Measurements from ENCODE around the gene SIT1.
"Not testable (repeated sequence)": the region's sequence is repeated elsewhere in the genome, so short reads cannot be mapped to it uniquely, and the experiment has no call there.

SIT1 gene

GRCh38 chr9:35641478-35641877 is 9.3 kb downstream of the SIT1 start:
- H2BK12ac ChIP-seq (ENCODE audit: low read length); DNase-seq; H2BK5ac ChIP-seq (ENCODE audit: low read depth, low read length, poor library complexity); H2BK120ac ChIP-seq (ENCODE audit: insufficient read depth, low read length, poor library complexity); H3K18ac ChIP-seq (ENCODE audit: low read length); H3K27ac ChIP-seq (ENCODE audit: low read depth, low read length); H3K27me3 ChIP-seq (ENCODE audit: insufficient read depth, low read length); H3K4me1 ChIP-seq (ENCODE audit: control insufficient read depth in 1 of 2, insufficient read depth in 2 of 2, low read length in 2 of 2); H4K8ac ChIP-seq (ENCODE audit: low read depth, low read length); H3K9ac ChIP-seq (ENCODE audit: low read length); H4K12ac ChIP-seq (ENCODE audit: low read depth, low read length); H4K91ac ChIP-seq (ENCODE audit: low read depth, low read length); H2AK5ac ChIP-seq (ENCODE audit: low read length); H3K4me3 ChIP-seq (ENCODE audit: low read depth, low read length); H3K79me1 ChIP-seq (ENCODE audit: low read length); H3K79me2 ChIP-seq (ENCODE audit: control insufficient read depth, insufficient read depth, low read length, poor library complexity); H2AFZ ChIP-seq (ENCODE audit: insufficient read depth, low read length, poor library complexity); H3K36me3 ChIP-seq (ENCODE audit: control insufficient read depth in 1 of 2, insufficient read depth in 2 of 2, low read length in 2 of 2); H3K4me2 ChIP-seq (ENCODE audit: low read length); H3K9me3 ChIP-seq (ENCODE audit: insufficient read depth, low read depth, low read length); H3K23ac ChIP-seq (ENCODE audit: low read length); H3K4ac ChIP-seq (ENCODE audit: low read depth, low read length); H3K14ac ChIP-seq (ENCODE audit: low read length): not testable (repeated sequence)
- no CpG with 5 or more reads among the region's 3 CpGs for WGBS (ENCODE audit: extremely low coverage, insufficient coverage, insufficient read length)

- not testable (repeated sequence) for DNase-seq; H3K27me3 ChIP-seq (ENCODE audit: insufficient read depth, low read length); H2BK120ac ChIP-seq (ENCODE audit: insufficient read depth, low read length, poor library complexity); H2AK5ac ChIP-seq (ENCODE audit: low read length); H3K79me1 ChIP-seq (ENCODE audit: low read length); H3K4me2 ChIP-seq (ENCODE audit: low read length); H3K23ac ChIP-seq (ENCODE audit: low read length); H3K9ac ChIP-seq (ENCODE audit: low read length); H4K8ac ChIP-seq (ENCODE audit: low read depth, low read length); H3K4me3 ChIP-seq (ENCODE audit: low read depth, low read length); H4K91ac ChIP-seq (ENCODE audit: low read depth, low read length); H3K36me3 ChIP-seq (ENCODE audit: control insufficient read depth in 1 of 2, insufficient read depth in 2 of 2, low read length in 2 of 2); H3K79me2 ChIP-seq (ENCODE audit: control insufficient read depth, insufficient read depth, low read length, poor library complexity); H3K4ac ChIP-seq (ENCODE audit: low read depth, low read length); H2BK12ac ChIP-seq (ENCODE audit: low read length); H3K27ac ChIP-seq (ENCODE audit: low read depth, low read length); H3K9me3 ChIP-seq (ENCODE audit: insufficient read depth, low read depth, low read length); H2AFZ ChIP-seq (ENCODE audit: insufficient read depth, low read length, poor library complexity); H2BK5ac ChIP-seq (ENCODE audit: low read depth, low read length, poor library complexity); H3K4me1 ChIP-seq (ENCODE audit: control insufficient read depth in 1 of 2, insufficient read depth in 2 of 2, low read length in 2 of 2); H4K12ac ChIP-seq (ENCODE audit: low read depth, low read length); H3K14ac ChIP-seq (ENCODE audit: low read length); H3K18ac ChIP-seq (ENCODE audit: low read length)
- no CpG with 5 or more reads among the region's 15 CpGs for WGBS (ENCODE audit: extremely low coverage, insufficient coverage, insufficient read length)
Measured at GRCh38 chr9:35640431-35640830, 10.3 kb downstream of the SIT1 start.

GRCh38 chr9:35639631-35640030 is 11.1 kb downstream of the SIT1 start:
- Histone ChIP-seq H2AFZ (ENCODE audit: insufficient read depth, low read length, poor library complexity) (no peak overlapping the region), H3K4ac (ENCODE audit: low read depth, low read length) (no peak overlapping the region), H2BK120ac (ENCODE audit: insufficient read depth, low read length, poor library complexity) (no peak overlapping the region), H3K23ac (ENCODE audit: low read length) (no peak overlapping the region), H3K79me2 (ENCODE audit: control insufficient read depth, insufficient read depth, low read length, poor library complexity) (no peaks in the 10 kb centered on the region), H4K12ac (ENCODE audit: low read depth, low read length) (no peak overlapping the region), H3K14ac (ENCODE audit: low read length) (no peak overlapping the region), H3K18ac (ENCODE audit: low read length) (no peak overlapping the region), H3K9me3 (ENCODE audit: insufficient read depth, low read depth, low read length) (peaks cover 2% of the 10 kb centered on the region), H2BK5ac (ENCODE audit: low read depth, low read length, poor library complexity) (no peak overlapping the region), H2AK5ac (ENCODE audit: low read length) (no peak overlapping the region), H3K4me2 (ENCODE audit: low read length) (no peak overlapping the region), H3K4me1 (ENCODE audit: control insufficient read depth in 1 of 2, insufficient read depth in 2 of 2, low read length in 2 of 2) (no peaks in the 10 kb centered on the region), H3K27ac (ENCODE audit: low read depth, low read length) (no peak overlapping the region), H3K9ac (ENCODE audit: low read length) (no peak overlapping the region), H3K27me3 (ENCODE audit: insufficient read depth, low read length) (no peaks in the 10 kb centered on the region), H3K36me3 (ENCODE audit: control insufficient read depth in 1 of 2, insufficient read depth in 2 of 2, low read length in 2 of 2) (no peaks in the 10 kb centered on the region), H3K4me3 (ENCODE audit: low read depth, low read length) (no peak overlapping the region), H2BK12ac (ENCODE audit: low read length) (no peak overlapping the region), H3K79me1 (ENCODE audit: low read length) (no peaks in the 10 kb centered on the region), H4K8ac (ENCODE audit: low read depth, low read length) (no peak overlapping the region), H4K91ac (ENCODE audit: low read depth, low read length) (no peak overlapping the region)
- no peak for DNase-seq
- no CpG with 5 or more reads among the region's 1 CpG for WGBS (ENCODE audit: extremely low coverage, insufficient coverage, insufficient read length)

GRCh38 chr9:35639225-35639624 is 11.5 kb downstream of the SIT1 start:
- H3K4me3 ChIP-seq (ENCODE audit: low read depth, low read length); H3K14ac ChIP-seq (ENCODE audit: low read length); H3K27ac ChIP-seq (ENCODE audit: low read depth, low read length); H2AFZ ChIP-seq (ENCODE audit: insufficient read depth, low read length, poor library complexity); H4K12ac ChIP-seq (ENCODE audit: low read depth, low read length); H3K36me3 ChIP-seq (ENCODE audit: control insufficient read depth in 1 of 2, insufficient read depth in 2 of 2, low read length in 2 of 2); H4K8ac ChIP-seq (ENCODE audit: low read depth, low read length); H3K9me3 ChIP-seq (ENCODE audit: insufficient read depth, low read depth, low read length); H3K27me3 ChIP-seq (ENCODE audit: insufficient read depth, low read length); H2BK120ac ChIP-seq (ENCODE audit: insufficient read depth, low read length, poor library complexity); H2AK5ac ChIP-seq (ENCODE audit: low read length); H3K23ac ChIP-seq (ENCODE audit: low read length); H3K79me1 ChIP-seq (ENCODE audit: low read length); H3K18ac ChIP-seq (ENCODE audit: low read length); DNase-seq; H3K4me2 ChIP-seq (ENCODE audit: low read length); H3K79me2 ChIP-seq (ENCODE audit: control insufficient read depth, insufficient read depth, low read length, poor library complexity); H2BK12ac ChIP-seq (ENCODE audit: low read length); H4K91ac ChIP-seq (ENCODE audit: low read depth, low read length); H2BK5ac ChIP-seq (ENCODE audit: low read depth, low read length, poor library complexity); H3K4me1 ChIP-seq (ENCODE audit: control insufficient read depth in 1 of 2, insufficient read depth in 2 of 2, low read length in 2 of 2); H3K4ac ChIP-seq (ENCODE audit: low read depth, low read length); H3K9ac ChIP-seq (ENCODE audit: low read length): not testable (repeated sequence)
- no CpG with 5 or more reads among the region's 1 CpG for WGBS (ENCODE audit: extremely low coverage, insufficient coverage, insufficient read length)

Measured in trophoblast cell (in vitro differentiated cells and primary cell).